B cell (primary cell): ENCODE data around the gene PPP1R9A. TPM values are rescaled to one million over a fixed set of nuclear protein-coding genes. Genes with fewer than 3 reads are reported as not detected.

Experiments used
- ATAC-seq: fragments of 200-7000 bp; cut with Tn5 transposase; one replicate; pipeline ENCODE4 v1.10.0; 2021; ENCODE audit warnings: low read depth, mild to moderate bottlenecking, moderate number of reproducible peaks, moderate library complexity
- CTCF ChIA-PET: fragments of 350-600 bp; sonication (Branson Sonifier 250); formaldehyde crosslinking; loops from one replicate; lab custom pipeline; 2021; ENCODE audit warnings: antibody characterized with exemption, inconsistent platforms; lab: Charles Lee
- POLR2A ChIA-PET: fragments of 350-600 bp; sonication (Branson Sonifier 250); formaldehyde crosslinking; loops from one replicate; lab custom pipeline; 2021; ENCODE audit warnings: antibody characterized with exemption; lab: Charles Lee
- DNase-seq: peaks from one replicate; pipeline ENCODE4 v3.0.0; 2013
- H2AFZ ChIP-seq: 2 replicates; pipeline ENCODE4 v1.6.1; 2012; ENCODE audit warnings: mild to moderate bottlenecking, low read depth, low read length; ENCODE audit not compliant: insufficient read depth, poor library complexity, severe bottlenecking
- H3K27ac ChIP-seq, 2 donors: 1 replicate in 1 of 2; 2 replicates in 1 of 2; pipeline ENCODE4 v1.5.1; 2012 to 2013; ENCODE audit warnings: low read length in 2 of 2, mild to moderate bottlenecking in 2 of 2, moderate library complexity in 1 of 2
- H3K27me3 ChIP-seq, 4 experiments: fragments of 200-600 bp in 1 of 4; sonication (generic) in 1 of 4; replicated peaks in 1 of 4; 1 replicate in 2 of 4; 2 replicates in 2 of 4; pipeline versions ENCODE4 v1.6.1 to v1.7.0; 2013 to 2016; ENCODE audit warnings: low read length in 3 of 4, mild to moderate bottlenecking in 2 of 4, mixed read lengths in 1 of 4, moderate library complexity in 1 of 4; ENCODE audit not compliant: insufficient read depth in 4 of 4, control insufficient read depth in 3 of 4; ENCODE audit errors: control extremely low read depth in 1 of 4
- H3K36me3 ChIP-seq, 2 experiments: replicated peaks in 1 of 2; 1 replicate in 1 of 2; 2 replicates in 1 of 2; pipeline versions ENCODE4 v1.6.1 to v1.7.1; 2013; ENCODE audit warnings: low read length in 1 of 2; ENCODE audit not compliant: insufficient read depth in 2 of 2, control insufficient read depth in 1 of 2; ENCODE audit errors: control extremely low read depth in 1 of 2, extremely low read depth in 1 of 2
- H3K4me1 ChIP-seq, 2 donors: fragments of 200-600 bp in 1 of 2; sonication (generic) in 1 of 2; 1 replicate in 1 of 2; 2 replicates in 1 of 2; pipeline versions ENCODE4 v1.5.1 to v1.6.1; 2013 to 2017; ENCODE audit warnings: low read length in 2 of 2; ENCODE audit not compliant: control insufficient read depth in 2 of 2, insufficient read depth in 2 of 2
- H3K4me2 ChIP-seq: replicated peaks from 2 replicates; pipeline ENCODE3; 2012; ENCODE audit warnings: mild to moderate bottlenecking, low read depth, low read length; ENCODE audit not compliant: poor library complexity, severe bottlenecking
- H3K4me3 ChIP-seq, 5 experiments: fragments of 200-600 bp in 1 of 5; sonication (generic) in 1 of 5; 1 replicate in 3 of 5; 2 replicates in 2 of 5; pipeline versions ENCODE4 v1.5.1 to v1.7.0; 2011 to 2016; ENCODE audit warnings: low read length in 4 of 5, mild to moderate bottlenecking in 4 of 5, low read depth in 2 of 5, control low read depth in 1 of 5, moderate library complexity in 1 of 5; ENCODE audit not compliant: insufficient read depth in 1 of 5; ENCODE audit errors: control extremely low read depth in 1 of 5, extremely low read depth in 1 of 5
- H3K79me2 ChIP-seq: fragments of 200-600 bp; sonication (generic); one replicate; pipeline ENCODE4 v1.6.0; 2016; ENCODE audit warnings: low read length; ENCODE audit not compliant: control insufficient read depth, insufficient read depth
- H3K9ac ChIP-seq: fragments of 200-600 bp; sonication (generic); 2 replicates; pipeline ENCODE4 v1.6.1; 2017; ENCODE audit warnings: mild to moderate bottlenecking, low read length, moderate library complexity
- H3K9me3 ChIP-seq, 3 donors: one replicate each; pipeline versions ENCODE4 v1.6.1 to v1.7.1; 2013; ENCODE audit warnings: low read length in 2 of 3; ENCODE audit not compliant: control insufficient read depth in 2 of 3, insufficient read depth in 1 of 3; ENCODE audit errors: control extremely low read depth in 1 of 3
- H4K20me1 ChIP-seq: 2 replicates; pipeline ENCODE4 v1.6.0; 2012; ENCODE audit warnings: mild to moderate bottlenecking, low read length; ENCODE audit not compliant: insufficient read depth, control insufficient read depth, poor library complexity, severe bottlenecking
- H3K27ac Mint-ChIP-seq: one replicate; pipeline ENCODE4 v1.8.0; 2021; ENCODE audit warnings: mixed read lengths
- H3K27me3 Mint-ChIP-seq: one replicate; pipeline ENCODE4 v1.8.0; 2021; ENCODE audit warnings: mixed read lengths
- H3K4me1 Mint-ChIP-seq: one replicate; pipeline ENCODE4 v1.8.0; 2021; ENCODE audit warnings: mixed read lengths
- H3K4me3 Mint-ChIP-seq: one replicate; pipeline ENCODE4 v1.8.0; 2021; ENCODE audit warnings: mixed read lengths
- H3K9me3 Mint-ChIP-seq: one replicate; pipeline ENCODE4 v1.8.0; 2022; ENCODE audit warnings: mixed read lengths; ENCODE audit not compliant: insufficient read depth
- CTCF ChIP-seq: fragments of 200-600 bp; IDR thresholded peaks from one replicate; pipeline ENCODE4 v1.8.0; 2022; ENCODE audit warnings: antibody characterized with exemption, mild to moderate bottlenecking
- EZH2 ChIP-seq: IDR thresholded peaks from 2 replicates; pipeline ENCODE4 v1.6.1; 2012; ENCODE audit warnings: borderline replicate concordance, low read depth, mild to moderate bottlenecking, moderate library complexity, low read length; ENCODE audit not compliant: insufficient read depth, poor library complexity, severe bottlenecking
- WGBS: methylation state at CpG from one replicate; pipeline ENCODE4 v1.1.5; 2013; ENCODE audit warnings: missing lambda C conversion rate; ENCODE audit not compliant: insufficient coverage; 5-methylcytosine and 5-hydroxymethylcytosine counted together
- intact Hi-C: fragments of 100-400 bp; cut with micrococcal nuclease; formaldehyde crosslinking; loops from one replicate; pipeline ENCODE4 v1.10.0; 2022
- polyA plus RNA-seq: library from polyadenylated mRNA; depleted of rRNA; stranded (reverse); fragments of >200 nt; gene quantifications from 2 replicates; pipeline ENCODE4 v1.2.3, GENCODE V29; 2012
- total RNA-seq, 2 donors: library from RNA; stranded (reverse); fragments of 120-200 nt in 1 of 2; gene quantifications; 1 replicate in 1 of 2; 2 replicates in 1 of 2; pipeline versions ENCODE4 v1.2.3 to v1.2.4, GENCODE V29; 2013 to 2022

PPP1R9A gene
- total and polyA plus RNA-seq, 2 donors (not counting 1 experiment from before 2014, with no cell fraction given): 1.1 to 4.8 TPM

DNA sequence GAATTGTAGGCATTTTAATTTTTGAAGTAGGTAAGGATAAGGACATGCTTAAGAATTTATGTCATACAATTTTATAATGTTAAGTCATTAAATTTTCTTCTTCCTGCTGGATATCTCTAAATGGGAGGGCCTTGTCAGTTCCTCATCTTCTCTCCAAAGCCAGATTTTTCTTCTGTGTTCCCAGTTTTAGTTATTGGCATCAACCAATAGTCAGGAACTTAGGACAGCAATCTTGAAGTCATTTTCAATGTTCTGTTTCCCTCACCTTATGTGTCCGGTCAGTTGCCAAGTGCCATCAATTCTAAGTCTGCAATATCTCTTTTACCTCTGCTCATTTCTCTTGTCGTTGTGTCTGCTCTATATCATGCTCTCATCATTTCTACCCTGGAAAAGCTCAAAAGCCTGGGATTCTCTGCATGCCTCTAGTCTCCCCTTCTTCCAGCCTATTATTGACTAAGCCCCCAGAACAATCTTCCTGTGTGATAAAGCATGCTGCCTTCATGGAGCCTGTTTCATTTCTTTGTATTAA, 145.2 kb downstream of the PPP1R9A start:
- Mint-ChIP-seq H3K4me1 (no peaks in the 10 kb centered on the region), H3K27ac (no peak overlapping the region), H3K4me3 (no peak overlapping the region), H3K9me3 (no peaks in the 10 kb centered on the region), H3K27me3 (no peaks in the 10 kb centered on the region)
- Histone ChIP-seq H2AFZ (no peak overlapping the region), H3K4me3 (no peak overlapping the region), H3K9ac (no peak overlapping the region), H3K4me1 (no peaks in the 10 kb centered on the region), H3K36me3 (no peaks in the 10 kb centered on the region), H3K27ac (no peak overlapping the region), H3K4me2 (no peak overlapping the region), H4K20me1 (no peaks in the 10 kb centered on the region), H3K9me3 (no peaks in the 10 kb centered on the region), H3K27me3 (no peaks in the 10 kb centered on the region), H3K79me2 (no peaks in the 10 kb centered on the region)
- CTCF ChIA-PET: no interaction called here
- WGBS: 81% methylated on average over 2 of the region's 2 CpGs
- POLR2A ChIA-PET: no interaction called here
- ATAC-seq (no peak), DNase-seq (no peak)
- intact Hi-C loops: no loop called here
- TF ChIP-seq EZH2 (no peak), CTCF (no peak)

DNA sequence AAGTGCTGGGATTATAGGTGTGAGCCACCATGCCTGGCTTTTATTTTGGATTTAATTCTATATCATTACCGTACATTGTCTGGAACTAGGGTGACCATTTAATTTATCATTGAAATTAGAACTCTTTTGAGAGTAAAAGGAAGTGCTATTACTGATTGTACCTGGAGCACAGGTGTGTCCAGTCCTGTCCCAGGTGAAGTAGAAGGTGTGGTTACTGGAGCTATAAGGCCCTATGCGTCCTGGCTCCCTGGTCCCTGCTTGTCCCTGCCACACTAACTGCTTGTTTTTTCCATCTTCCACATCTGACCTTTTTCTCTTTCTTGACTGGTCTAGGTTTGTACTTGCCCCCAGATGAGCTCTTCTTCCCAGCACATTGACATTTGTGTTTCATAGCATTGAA, 147.0 kb downstream of the PPP1R9A start:
- no peak for ATAC-seq

More for the DNA sequence above, 147.0 kb downstream of the PPP1R9A start:
- Mint-ChIP-seq H3K4me3 (no peak overlapping the region), H3K9me3 (no peaks in the 10 kb centered on the region), H3K4me1 (no peaks in the 10 kb centered on the region), H3K27me3 (no peaks in the 10 kb centered on the region), H3K27ac (no peak overlapping the region)
- Histone ChIP-seq H3K4me1 (no peaks in the 10 kb centered on the region), H3K27me3 (no peaks in the 10 kb centered on the region), H2AFZ (no peak overlapping the region), H4K20me1 (no peaks in the 10 kb centered on the region), H3K27ac (no peak overlapping the region), H3K9me3 (no peaks in the 10 kb centered on the region), H3K36me3 (no peaks in the 10 kb centered on the region), H3K4me2 (no peak overlapping the region), H3K4me3 (no peak overlapping the region), H3K79me2 (no peaks in the 10 kb centered on the region), H3K9ac (no peak overlapping the region)
- TF ChIP-seq CTCF (no peak), EZH2 (no peak)
- no CpG with 5 or more reads among the region's 2 CpGs for WGBS
- no peak for DNase-seq
- ChIA-PET POLR2A (no interaction called here), CTCF (no interaction called here)
- intact Hi-C loops: no loop called here
